CD4-positive, alpha-beta memory T cell (primary cell): ENCODE measurements around the gene TSPAN14. TPM values are rescaled to one million over a fixed set of nuclear protein-coding genes. Genes with fewer than 3 reads are reported as not detected.

ENCODE experiments used
- CTCF ChIA-PET: fragments of 350-600 bp; sonication (Branson Sonifier 250); formaldehyde crosslinking; loops from one replicate; lab custom pipeline; 2021; ENCODE audit warnings: inconsistent platforms; ENCODE audit not compliant: partially characterized antibody; lab: Charles Lee
- POLR2A ChIA-PET: fragments of 350-600 bp; sonication (Branson Sonifier 250); formaldehyde crosslinking; loops from one replicate; lab custom pipeline; 2021; ENCODE audit not compliant: partially characterized antibody; lab: Charles Lee
- DNase-seq, 5 donors: peaks; one replicate each; pipeline versions ENCODE4 v3.0.0 to v3.0.0-alpha.2; 2020 to 2022; ENCODE audit warnings: mixed read lengths in 1 of 5
- H3K27ac ChIP-seq: one replicate; pipeline ENCODE4 v1.7.0; 2013; ENCODE audit warnings: low read depth, low read length
- H3K27me3 ChIP-seq: 2 replicates; pipeline ENCODE4 v1.7.0; 2013; ENCODE audit warnings: mild to moderate bottlenecking, low read length, moderate library complexity; ENCODE audit not compliant: insufficient read depth
- H3K36me3 ChIP-seq: 2 replicates; pipeline ENCODE4 v1.7.0; 2013; ENCODE audit warnings: mild to moderate bottlenecking, low read length, moderate library complexity; ENCODE audit not compliant: insufficient read depth
- H3K4me1 ChIP-seq: 2 replicates; pipeline ENCODE4 v1.7.0; 2013; ENCODE audit warnings: mild to moderate bottlenecking, low read length, moderate library complexity; ENCODE audit not compliant: insufficient read depth
- H3K4me3 ChIP-seq, 2 donors: one replicate each; pipeline ENCODE4 v1.7.0; 2013; ENCODE audit warnings: low read length in 2 of 2, mild to moderate bottlenecking in 1 of 2
- H3K9me3 ChIP-seq, 2 donors: one replicate each; pipeline ENCODE4 v1.7.0; 2013; ENCODE audit warnings: low read length in 2 of 2, control low read depth in 1 of 2; ENCODE audit not compliant: control insufficient read depth in 1 of 2
- H3K27ac Mint-ChIP-seq, 7 donors: one replicate each; pipeline ENCODE4 v1.8.0; 2020 to 2021; ENCODE audit warnings: mixed read lengths in 7 of 7, mild to moderate bottlenecking in 6 of 7, inconsistent platforms in 3 of 7, moderate library complexity in 3 of 7
- H3K27me3 Mint-ChIP-seq, 2 donors: one replicate each; pipeline ENCODE4 v1.8.0; 2020 to 2021; ENCODE audit warnings: mixed read lengths in 2 of 2
- H3K36me3 Mint-ChIP-seq, 2 donors: one replicate each; pipeline ENCODE4 v1.8.0; 2020 to 2021; ENCODE audit warnings: mixed read lengths in 2 of 2, inconsistent platforms in 1 of 2, mild to moderate bottlenecking in 1 of 2
- H3K4me1 Mint-ChIP-seq, 4 donors: one replicate each; pipeline ENCODE4 v1.8.0; 2020 to 2021; ENCODE audit warnings: mixed read lengths in 4 of 4, mild to moderate bottlenecking in 1 of 4
- H3K4me3 Mint-ChIP-seq, 8 donors: one replicate each; pipeline ENCODE4 v1.8.0; 2020 to 2021; ENCODE audit warnings: mixed read lengths in 8 of 8, mild to moderate bottlenecking in 7 of 8, moderate library complexity in 6 of 8, inconsistent platforms in 3 of 8
- H3K9me3 Mint-ChIP-seq, 8 donors: one replicate each; pipeline ENCODE4 v1.8.0; 2020 to 2021; ENCODE audit warnings: mixed read lengths in 8 of 8, mild to moderate bottlenecking in 5 of 8, inconsistent platforms in 3 of 8, moderate library complexity in 1 of 8
- intact Hi-C: fragments of 100-400 bp; cut with micrococcal nuclease; formaldehyde crosslinking; loops from one replicate; pipeline ENCODE4 v1.15.1; 2023
- polyA plus RNA-seq, 2 donors: library from polyadenylated mRNA; unstranded; fragments of 300-500 nt; fragmentation: Illumina TruSeq; gene quantifications; one replicate each; pipeline ENCODE4 v1.2.3, GENCODE V29; 2021
- total RNA-seq, 2 experiments: library from RNA; stranded (reverse); gene quantifications; one replicate each; pipeline ENCODE4 v1.2.3, GENCODE V29; 2021

The TSPAN14 gene
- total and polyA plus RNA-seq, 4 experiments from 2014 or later, result 148 to 246 (median 152) TPM

- Histone ChIP-seq H3K4me3 (no peak overlapping the region), H3K27ac (no peak overlapping the region), H3K9me3 (no peaks in the 10 kb centered on the region), H3K36me3 (peaks cover 94% of the 10 kb centered on the region), H3K4me1 (peaks cover 7% of the 10 kb centered on the region), H3K27me3 (no peaks in the 10 kb centered on the region)
- intact Hi-C loops, result no loop called here
- Mint-ChIP-seq H3K4me1 (peaks cover 9 to 22% (median 17%) of the 10 kb centered on the region in 4 donors), H3K27me3 (no peaks in the 10 kb centered on the region), H3K4me3 (no peak overlapping the region), H3K27ac (peak overlapping the region in 3 of 7 donors; percentile 35 to 70 (median 70)), H3K9me3 (peaks cover 0 to 4% (median 0%) of the 10 kb centered on the region in 8 donors), H3K36me3 (peaks cover 71 to 88% of the 10 kb centered on the region in 2 donors)
- POLR2A ChIA-PET, result interaction anchor here (1.1 to 1.4 kb wide), 3 partner anchors 15 to 49 kb away, joined by 3 read pairs; no protein-coding TSS in a partner anchor
- DNase-seq, result no peak
- CTCF ChIA-PET, result interaction anchor here (1.0 to 21.6 kb wide), 4 partner anchors 11 to 137 kb away, joined by 3 to 814 read pairs (median 18); partner anchors contain the start of gene TSPAN14
Measured at GRCh38 chr10:80515511-80515910, 61.4 kb downstream of the TSPAN14 start.

- H3K4me1 Mint-ChIP-seq, result peaks cover 9 to 24% (median 17%) of the 10 kb centered on the region in 4 donors
- H3K4me1 ChIP-seq, result peaks cover 5% of the 10 kb centered on the region
- CTCF ChIA-PET, result interaction anchor here (1.0 to 21.6 kb wide), 4 partner anchors 11 to 138 kb away, joined by 3 to 814 read pairs (median 18); partner anchors contain the start of gene TSPAN14
- no peak overlapping the region for H3K4me3 Mint-ChIP-seq
- H3K36me3 ChIP-seq, result peaks cover 97% of the 10 kb centered on the region
- peaks cover 0 to 4% (median 0%) of the 10 kb centered on the region in 8 donors for H3K9me3 Mint-ChIP-seq
- H3K4me3 ChIP-seq, result no peak overlapping the region
- H3K27ac ChIP-seq, result no peak overlapping the region
- H3K9me3 ChIP-seq, result no peaks in the 10 kb centered on the region
- peaks cover 72 to 90% of the 10 kb centered on the region in 2 donors for H3K36me3 Mint-ChIP-seq
- POLR2A ChIA-PET, result interaction anchor here (1.1 to 1.4 kb wide), 2 partner anchors 15 to 49 kb away, joined by 3 read pairs; no protein-coding TSS in a partner anchor
- peak overlapping the region in 2 of 7 donors; percentile 35 to 76 for H3K27ac Mint-ChIP-seq
- no peaks in the 10 kb centered on the region for H3K27me3 Mint-ChIP-seq
- H3K27me3 ChIP-seq, result no peaks in the 10 kb centered on the region
- DNase-seq, result no peak
- intact Hi-C loops, result no loop called here
Measured at GRCh38 chr10:80515941-80516340, 61.8 kb downstream of the TSPAN14 start.

- peaks cover 8 to 17% (median 12%) of the 10 kb centered on the region in 4 donors for H3K4me1 Mint-ChIP-seq
- no peaks in the 10 kb centered on the region for H3K27me3 ChIP-seq
- ChIA-PET CTCF (interaction anchor here (1.0 to 21.6 kb wide), 4 partner anchors 12 to 138 kb away, joined by 3 to 814 read pairs (median 18); partner anchors contain the start of gene TSPAN14), POLR2A (interaction anchor here (1.1 kb wide), 1 partner anchor 14 kb away, joined by 3 read pairs; no protein-coding TSS in a partner anchor)
- H3K36me3 ChIP-seq, result peaks cover 96% of the 10 kb centered on the region
- DNase-seq, result no peak
- H3K27ac Mint-ChIP-seq, result peak overlapping the region in 4 of 7 donors; percentile 68 to 78 (median 75)
- peaks cover 66 to 84% of the 10 kb centered on the region in 2 donors for H3K36me3 Mint-ChIP-seq
- intact Hi-C loops, result no loop called here
- no peak overlapping the region for H3K4me3 ChIP-seq
- no peaks in the 10 kb centered on the region for H3K4me1 ChIP-seq
- H3K27ac ChIP-seq, result no peak overlapping the region
- H3K9me3 ChIP-seq, result no peaks in the 10 kb centered on the region
- H3K4me3 Mint-ChIP-seq, result no peak overlapping the region
- no peaks in the 10 kb centered on the region for H3K27me3 Mint-ChIP-seq
- peaks cover 0 to 4% (median 0%) of the 10 kb centered on the region in 8 donors for H3K9me3 Mint-ChIP-seq
Measured at GRCh38 chr10:80516506-80517075, 62.5 kb downstream of the TSPAN14 start.

- POLR2A ChIA-PET, result no interaction called here
- Histone ChIP-seq H3K9me3 (no peaks in the 10 kb centered on the region), H3K4me1 (no peaks in the 10 kb centered on the region), H3K4me3 (no peak overlapping the region), H3K36me3 (peaks cover 87% of the 10 kb centered on the region), H3K27ac (no peak overlapping the region), H3K27me3 (no peaks in the 10 kb centered on the region)
- peak overlapping the region in 4 of 7 donors; percentile 15 to 76 (median 46) for H3K27ac Mint-ChIP-seq
- intact Hi-C loops, result no loop called here
- no peak for DNase-seq
- H3K9me3 Mint-ChIP-seq, result peaks cover 0 to 4% (median 0%) of the 10 kb centered on the region in 8 donors
- H3K36me3 Mint-ChIP-seq, result peaks cover 57 to 74% of the 10 kb centered on the region in 2 donors
- H3K4me1 Mint-ChIP-seq, result peaks cover 7 to 12% (median 9%) of the 10 kb centered on the region in 4 donors
- H3K4me3 Mint-ChIP-seq, result peak overlapping the region in 1 of 8 donors; percentile 13
- no peaks in the 10 kb centered on the region for H3K27me3 Mint-ChIP-seq
- CTCF ChIA-PET, result interaction anchor here (1.0 kb wide), 1 partner anchor 12 kb away, joined by 3 read pairs; no protein-coding TSS in a partner anchor
Measured at GRCh38 chr10:80517416-80518142, 63.5 kb downstream of the TSPAN14 start.

- POLR2A ChIA-PET, result no interaction called here
- H3K27ac ChIP-seq, result no peak overlapping the region
Measured at GRCh38 chr10:80518143-80518806, 64.2 kb downstream of the TSPAN14 start.

GRCh38 chr10:80518807-80519360 is 64.8 kb downstream of the TSPAN14 start:
- Mint-ChIP-seq H3K27ac (peak overlapping the region in 6 of 7 donors; percentile 17 to 93 (median 70)), H3K9me3 (peaks cover 0 to 4% (median 0%) of the 10 kb centered on the region in 8 donors), H3K36me3 (peaks cover 47 to 67% of the 10 kb centered on the region in 2 donors), H3K4me3 (no peak overlapping the region), H3K27me3 (no peaks in the 10 kb centered on the region), H3K4me1 (peaks cover 13 to 25% (median 14%) of the 10 kb centered on the region in 4 donors)
- CTCF ChIA-PET, result interaction anchor here (1.3 kb wide), 2 partner anchors 13 to 74 kb away, joined by 5 to 6 read pairs; no protein-coding TSS in a partner anchor
- Histone ChIP-seq H3K27ac (no peak overlapping the region), H3K4me3 (no peak overlapping the region), H3K36me3 (peaks cover 74% of the 10 kb centered on the region), H3K4me1 (peaks cover 4% of the 10 kb centered on the region), H3K27me3 (no peaks in the 10 kb centered on the region), H3K9me3 (no peaks in the 10 kb centered on the region)
- intact Hi-C loops, result no loop called here
- POLR2A ChIA-PET, result interaction anchor here (1.4 kb wide), 1 partner anchor 46 kb away, joined by 3 read pairs; no protein-coding TSS in a partner anchor
- no peak for DNase-seq

More at GRCh38 chr10:80518143-80518806, 64.2 kb downstream of the TSPAN14 start:
- peak overlapping the region in 3 of 7 donors; percentile 71 to 84 (median 84) for H3K27ac Mint-ChIP-seq
- H3K4me1 Mint-ChIP-seq, result peaks cover 9 to 19% (median 12%) of the 10 kb centered on the region in 4 donors
- Histone ChIP-seq H3K9me3 (no peaks in the 10 kb centered on the region), H3K4me1 (no peaks in the 10 kb centered on the region), H3K4me3 (no peak overlapping the region), H3K27me3 (no peaks in the 10 kb centered on the region), H3K36me3 (peaks cover 80% of the 10 kb centered on the region)
- H3K4me3 Mint-ChIP-seq, result no peak overlapping the region
- intact Hi-C loops, result no loop called here
- H3K9me3 Mint-ChIP-seq, result peaks cover 0 to 4% (median 0%) of the 10 kb centered on the region in 8 donors
- H3K27me3 Mint-ChIP-seq, result no peaks in the 10 kb centered on the region
- CTCF ChIA-PET, result interaction anchor here (1.0 kb wide), 1 partner anchor 13 kb away, joined by 3 read pairs; no protein-coding TSS in a partner anchor
- peaks cover 52 to 70% of the 10 kb centered on the region in 2 donors for H3K36me3 Mint-ChIP-seq
- no peak for DNase-seq
